GM19438 (cell line): ENCODE results near the gene ESYT1.
A peak's percentile ranks its signal among the peaks of the same experiment; 100 is the strongest.

Experiments used
- ATAC-seq: cut with Tn5 transposase; IDR thresholded peaks from one replicate; pipeline ENCODE4 v1.9.1; 2021; ENCODE audit warnings: low read depth; ENCODE audit not compliant: unreplicated experiment

ESYT1 gene

DNA sequence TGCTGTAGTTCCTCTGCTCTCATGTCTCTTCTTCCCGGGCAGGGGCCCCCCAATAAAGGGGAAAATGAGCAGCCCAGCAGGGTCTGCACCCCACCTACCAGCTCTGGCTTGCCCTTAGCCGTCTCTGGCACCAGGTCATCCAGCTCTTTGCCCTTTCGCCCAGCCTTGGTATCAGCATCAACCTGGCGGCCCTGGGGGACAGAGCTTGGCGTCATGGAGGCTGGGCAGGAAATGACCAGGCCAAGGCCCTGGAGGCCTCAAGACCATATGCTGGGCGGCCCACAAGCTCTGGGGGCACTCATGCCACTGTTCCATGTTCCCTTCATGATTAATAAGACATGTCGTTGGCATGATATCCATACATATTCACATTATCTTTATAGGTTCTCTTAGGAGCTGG lies 44.8 kb downstream of the ESYT1 start:
- no peak for ATAC-seq

DNA sequence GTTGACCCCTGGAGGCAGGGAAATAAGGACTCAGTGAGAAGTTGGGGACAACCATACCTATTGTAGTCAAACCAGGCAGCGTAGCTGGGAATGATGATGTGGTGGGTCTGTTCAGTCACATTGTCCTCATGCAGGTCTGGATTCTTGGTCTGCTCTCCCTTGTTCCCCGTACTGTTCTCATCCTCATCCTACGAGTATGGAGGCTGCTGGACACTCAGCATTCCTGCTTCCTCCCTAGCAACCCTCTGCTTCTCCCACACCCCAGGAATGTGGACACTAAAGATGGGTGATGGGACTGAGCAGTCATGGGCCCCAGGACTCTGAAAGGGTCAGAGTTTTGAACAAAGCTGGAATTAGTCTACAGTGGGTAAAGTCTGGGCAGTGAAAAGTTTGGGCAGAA lies 50.3 kb downstream of the ESYT1 start:
- ATAC-seq, result no peak

DNA sequence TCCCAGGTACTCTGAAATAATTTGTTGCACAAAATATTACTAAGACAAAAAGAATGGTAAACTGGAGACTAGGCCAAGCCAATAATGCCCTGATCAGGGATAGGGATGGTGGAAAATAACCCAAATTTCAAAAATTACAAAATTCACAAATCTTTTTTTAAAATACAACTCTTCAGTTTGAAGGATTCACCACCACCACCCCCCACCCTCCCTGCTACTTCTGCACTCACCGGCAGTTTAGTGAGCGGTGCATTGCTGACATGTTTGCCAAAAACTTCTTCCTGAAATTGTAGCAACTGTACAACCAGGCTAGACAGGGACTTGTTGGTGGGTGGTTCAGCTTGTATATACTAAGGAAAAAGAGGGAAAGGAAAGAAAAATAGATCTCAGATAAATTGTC lies 58.9 kb downstream of the ESYT1 start:
- ATAC-seq, result no peak

DNA sequence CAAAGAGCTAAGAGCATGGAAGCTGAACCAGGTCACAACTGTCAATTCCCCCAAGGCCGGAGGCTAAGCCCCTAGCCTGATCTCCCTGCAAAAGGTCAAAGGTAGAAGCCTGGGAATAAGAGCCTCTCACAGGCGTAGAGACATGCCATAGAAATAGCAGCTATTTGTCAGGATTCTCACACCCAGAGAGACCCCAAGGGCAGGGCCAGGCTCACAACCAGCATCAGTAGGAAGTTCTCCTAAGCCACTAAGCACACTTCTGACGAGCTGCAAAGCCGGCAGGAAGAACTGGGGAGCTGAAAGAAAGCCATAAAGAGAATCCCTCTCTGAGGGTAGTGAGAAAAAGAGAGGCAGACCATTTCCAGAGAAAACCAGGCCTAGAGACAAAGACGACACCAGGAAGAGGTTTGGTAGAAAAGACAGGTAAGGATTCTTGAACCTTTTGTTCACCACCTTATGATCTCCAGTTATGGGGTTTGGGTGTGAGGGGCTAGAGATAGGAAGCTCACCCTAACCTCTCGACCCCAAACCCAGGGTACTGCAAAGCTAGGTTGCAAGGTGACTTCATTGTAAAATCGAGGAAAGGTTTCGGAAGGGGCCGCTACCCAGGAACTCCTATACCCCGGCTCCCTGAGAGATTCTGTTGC lies 60.2 kb downstream of the ESYT1 start:
- ATAC-seq, result no peak

DNA sequence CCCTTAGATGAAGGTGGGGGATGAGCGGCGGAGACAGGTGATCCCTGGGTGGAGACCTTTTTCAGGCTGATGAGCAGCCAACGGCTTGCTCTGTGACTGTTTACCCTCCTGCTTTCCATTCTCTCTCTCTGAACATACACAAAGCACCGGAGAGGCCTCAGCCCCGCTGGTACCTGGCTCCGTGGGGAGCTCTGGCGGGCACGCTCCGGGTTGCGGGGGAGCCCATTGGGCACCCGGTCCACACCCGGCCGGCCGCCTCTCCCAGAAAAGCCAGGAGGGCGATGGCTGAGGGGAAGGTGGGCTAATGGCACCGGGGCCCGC lies 60.7 kb downstream of the ESYT1 start:
- ATAC-seq, result no peak

DNA sequence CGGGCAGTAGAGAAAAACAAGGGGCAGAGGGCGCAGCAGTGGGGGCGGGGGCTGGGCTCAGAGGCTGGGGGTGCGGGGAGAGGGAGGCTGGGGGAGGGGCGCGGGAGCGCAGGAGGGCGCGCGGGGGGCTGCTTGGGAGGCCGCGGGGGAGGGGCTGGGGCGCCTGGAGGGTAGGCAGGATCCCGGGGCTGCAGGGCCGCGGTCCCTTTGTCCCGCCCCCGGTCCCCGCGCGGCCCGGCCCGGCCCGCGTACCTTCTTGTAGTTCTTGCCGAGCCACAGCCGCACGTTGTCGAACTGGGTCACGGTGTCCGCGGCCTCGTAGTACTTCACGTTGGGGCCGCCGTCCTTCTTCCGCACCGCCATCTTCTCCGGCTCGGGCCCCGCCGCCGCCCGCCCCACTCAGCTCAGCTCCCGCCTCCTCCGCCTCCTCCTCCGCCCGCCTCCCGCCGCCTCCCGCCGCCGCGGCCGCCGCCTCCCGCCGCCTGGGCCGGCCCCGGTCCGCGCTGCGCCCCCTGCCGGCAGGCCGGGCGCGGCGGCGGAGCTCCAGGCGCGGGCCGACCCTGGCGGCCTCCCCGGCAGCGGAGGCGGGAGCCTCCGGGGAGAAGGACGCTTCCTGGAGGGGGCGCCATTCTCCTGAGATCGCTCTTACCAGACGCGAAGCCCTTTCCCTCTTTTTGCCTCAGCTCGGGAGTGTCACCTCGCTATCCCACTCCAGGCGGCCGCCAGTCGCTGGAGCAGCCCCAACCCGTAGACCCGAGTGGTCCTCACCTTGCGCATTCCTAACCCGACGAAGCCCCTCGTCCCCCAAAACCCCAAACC lies 61.2 kb downstream of the ESYT1 start, which contains the start of gene SMARCC2:
TSS of gene SMARCC2 (minus strand) at position 385 of the 819 bp plus-strand sequence. CDS start at position 363, 22 bp downstream.
- peak; percentile 66 for ATAC-seq

DNA sequence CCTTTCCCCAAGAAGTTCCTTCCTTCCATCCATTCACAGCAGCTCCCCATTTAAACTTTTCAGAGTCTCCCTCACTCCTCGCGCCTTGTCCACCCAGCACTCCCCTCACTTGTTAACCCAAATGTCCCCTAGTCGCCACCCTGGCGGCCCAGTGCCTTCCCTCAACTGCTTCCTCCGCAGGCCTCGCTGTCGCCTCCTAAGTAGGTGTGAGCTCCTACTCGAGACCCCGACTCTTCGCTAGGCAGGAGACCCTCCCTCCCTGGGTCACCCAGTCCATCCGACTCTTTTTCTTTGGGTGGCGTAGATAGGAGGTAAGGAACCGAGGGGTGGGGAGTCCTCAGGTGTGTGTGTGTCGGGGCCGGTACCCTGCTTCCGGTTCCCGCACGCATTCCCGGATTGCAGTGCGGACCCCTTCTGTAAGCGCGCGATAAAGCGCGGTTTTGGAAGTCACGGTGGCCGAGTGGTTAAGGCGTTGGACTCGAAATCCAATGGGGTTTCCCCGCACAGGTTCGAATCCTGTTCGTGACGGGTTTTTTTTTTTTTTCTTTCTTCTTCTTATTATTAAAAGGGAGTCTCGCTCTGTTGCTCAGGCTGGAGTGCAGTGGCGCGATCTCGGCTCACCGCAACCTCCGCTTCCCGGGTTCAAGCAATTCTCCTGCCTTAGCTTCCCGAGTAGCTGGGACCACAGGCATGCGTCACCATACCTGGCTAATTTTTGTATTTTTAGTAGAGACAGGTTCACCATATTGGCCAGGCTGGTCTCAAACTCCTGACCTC lies 62.0 kb downstream of the ESYT1 start:
- peak; percentile 34 for ATAC-seq

DNA sequence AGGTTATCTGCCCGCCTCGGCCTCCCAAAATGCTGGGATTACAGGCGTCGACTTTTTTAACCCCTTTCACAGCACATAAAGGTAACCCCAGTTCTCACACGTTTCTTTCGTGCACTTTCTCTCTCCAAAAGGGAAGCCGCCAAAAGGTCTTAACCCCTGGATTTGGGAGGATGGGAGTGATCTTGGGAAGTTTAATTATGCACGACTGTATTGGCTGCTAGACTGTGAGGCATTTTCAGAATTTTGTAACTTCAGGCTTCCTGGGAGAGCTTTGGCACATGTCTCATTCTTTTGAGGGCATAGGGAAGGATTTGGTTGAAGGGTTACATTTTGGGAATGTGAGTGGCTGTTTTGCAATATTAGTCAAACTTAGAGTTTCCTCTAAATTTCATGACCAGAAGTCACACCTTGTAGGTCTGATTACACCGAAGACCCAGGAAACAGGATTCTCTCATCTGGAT lies 62.7 kb downstream of the ESYT1 start:
- ATAC-seq, result no peak

DNA sequence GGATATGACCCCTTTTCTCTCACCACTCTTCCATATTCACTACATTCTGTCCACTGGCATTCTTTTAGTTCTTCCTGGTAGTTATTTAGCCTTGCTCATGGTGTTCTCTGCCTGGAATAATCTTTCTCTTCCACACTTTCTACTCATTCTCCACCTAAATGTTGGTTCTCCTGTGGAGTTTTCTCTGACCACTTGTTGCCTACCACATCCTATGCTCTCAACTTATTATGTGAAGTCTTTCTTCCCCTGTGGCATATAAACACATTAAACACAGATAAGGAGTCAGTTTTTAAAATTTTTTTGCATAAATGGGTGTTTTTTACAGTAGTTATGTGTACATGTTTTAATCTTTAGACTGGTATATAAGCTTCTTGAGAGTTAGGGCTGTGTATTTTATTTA lies 64.5 kb downstream of the ESYT1 start:
- ATAC-seq, result no peak

DNA sequence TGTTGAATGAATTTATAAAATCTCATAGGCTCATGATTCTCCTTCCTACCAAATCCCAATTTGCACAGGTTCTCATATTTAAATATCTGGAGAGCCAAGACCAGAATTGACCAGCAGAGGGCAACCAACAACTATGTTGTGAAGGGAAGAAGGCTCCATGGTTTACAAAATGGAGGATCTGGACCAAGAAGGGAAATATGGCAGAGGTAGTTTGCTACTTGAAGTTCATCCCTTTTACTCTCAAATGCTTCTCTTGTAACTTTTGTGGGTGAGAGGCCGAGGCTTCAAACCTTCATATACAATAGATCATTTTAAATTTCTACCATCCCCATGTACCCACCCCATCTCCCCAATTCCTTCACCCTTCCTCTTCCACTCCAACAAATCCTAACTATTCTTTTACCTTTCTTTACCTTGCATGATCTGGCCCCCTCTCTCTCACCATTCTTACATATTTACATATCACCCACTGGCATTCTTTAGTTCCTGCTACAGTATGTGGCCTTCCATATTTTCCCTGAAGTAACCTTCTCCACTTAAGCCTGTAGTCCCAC lies 65.0 kb downstream of the ESYT1 start:
- no peak for ATAC-seq
